Left lung (tissue), 10 donors: Measurements from ENCODE around the gene VEPH1. TPM values are rescaled to one million over a fixed set of nuclear protein-coding genes. Genes with fewer than 3 reads are reported as not detected.

Experiments used
- ATAC-seq: fragments of 200-7000 bp; cut with Tn5 transposase; one replicate; pipeline ENCODE4 v1.9.1; 2020; ENCODE audit warnings: moderate library complexity
- DNase-seq, 4 donors: peaks; one replicate each; pipeline ENCODE4 v3.0.0-alpha.2; 2013 to 2020
- H3K27ac ChIP-seq, 2 donors: fragments of 200-600 bp; sonication (generic) in 1 of 2; one replicate each; pipeline versions ENCODE4 v1.5.0 to v1.8.0; 2020 to 2021
- H3K27me3 ChIP-seq, 2 donors: fragments of 200-600 bp; sonication (generic) in 1 of 2; one replicate each; pipeline versions ENCODE4 v1.5.0 to v1.8.0; 2020 to 2021
- H3K36me3 ChIP-seq, 2 donors: fragments of 200-600 bp; sonication (generic) in 1 of 2; one replicate each; pipeline versions ENCODE4 v1.5.0 to v1.8.0; 2020 to 2021
- H3K4me1 ChIP-seq, 2 donors: fragments of 200-600 bp; one replicate each; pipeline ENCODE4 v1.8.0; 2021
- H3K4me3 ChIP-seq, 2 donors: fragments of 200-600 bp; sonication (generic) in 1 of 2; one replicate each; pipeline versions ENCODE4 v1.5.0 to v1.8.0; 2020 to 2021; ENCODE audit warnings: mild to moderate bottlenecking in 1 of 2
- H3K9me3 ChIP-seq, 2 donors: fragments of 200-600 bp; sonication (generic) in 1 of 2; one replicate each; pipeline versions ENCODE4 v1.5.0 to v1.8.0; 2020 to 2021
- intact Hi-C, 2 donors: fragments of 100-400 bp; cut with DNase I; formaldehyde crosslinking; loops; one replicate each; pipeline versions ENCODE4 v1.11.2 to v1.14.2; 2022
- polyA plus RNA-seq, 6 donors: library from polyadenylated mRNA; unstranded; fragments of 120-200 nt; gene quantifications; one replicate each; pipeline ENCODE4 v1.2.1, GENCODE V29; 2013; ENCODE audit not compliant: insufficient read length in 6 of 6
- total RNA-seq, 2 donors: library from RNA; stranded (reverse); fragmentation: NEBNext Ultra II Directional; extraction: Animal tissue kit (Norgen Biotek cat#: 25700); gene quantifications; one replicate each; pipeline ENCODE4 v1.2.1, GENCODE V29; 2021
- TF ChIP-seq, protein P1 (sequence below), 2 donors: fragments of 200-600 bp; sonication (generic) in 1 of 2; IDR thresholded peaks; one replicate each; pipeline versions ENCODE4 v1.5.0 to v1.8.0; 2021; ENCODE audit warnings: antibody characterized with exemption in 2 of 2
- donor health status: DM: no; HTN: yes; CAD: no.
- donor health status: DM: no; HTN: no; CAD: no.

Gene VEPH1
- total and polyA plus RNA-seq, 8 donors = 30.4 to 143 (median 42.6) TPM

DNA sequence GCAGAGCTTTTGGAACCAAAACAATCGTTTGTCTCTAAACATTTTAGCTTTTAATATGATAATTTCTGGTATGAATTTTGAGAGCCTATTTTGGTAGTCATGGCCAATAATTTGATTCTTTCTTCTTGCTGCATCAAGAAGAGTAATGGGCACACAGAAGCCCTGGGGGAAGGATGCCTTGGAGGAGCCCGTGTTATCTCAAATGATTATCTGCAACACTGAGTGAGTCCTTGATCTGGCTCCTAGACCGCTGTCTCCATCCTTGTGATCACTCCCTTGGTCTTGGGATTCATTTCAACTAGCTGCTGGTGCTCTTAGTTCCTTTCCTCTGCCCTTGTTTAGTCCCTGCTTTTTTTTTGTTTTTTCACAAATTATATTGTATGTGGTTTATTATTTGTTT is 265.3 kb downstream of the VEPH1 start:
- no peaks in the 10 kb centered on the region for H3K36me3 ChIP-seq
- H3K4me1 ChIP-seq = peaks cover 0 to 15% of the 10 kb centered on the region in 2 donors
- ATAC-seq (no peak), DNase-seq (no peak)
- intact Hi-C loops = no loop called here
- no peaks in the 10 kb centered on the region for H3K27me3 ChIP-seq
- H3K27ac ChIP-seq = no peak overlapping the region
- H3K9me3 ChIP-seq = no peaks in the 10 kb centered on the region
- TF ChIP-seq, protein P1, sequence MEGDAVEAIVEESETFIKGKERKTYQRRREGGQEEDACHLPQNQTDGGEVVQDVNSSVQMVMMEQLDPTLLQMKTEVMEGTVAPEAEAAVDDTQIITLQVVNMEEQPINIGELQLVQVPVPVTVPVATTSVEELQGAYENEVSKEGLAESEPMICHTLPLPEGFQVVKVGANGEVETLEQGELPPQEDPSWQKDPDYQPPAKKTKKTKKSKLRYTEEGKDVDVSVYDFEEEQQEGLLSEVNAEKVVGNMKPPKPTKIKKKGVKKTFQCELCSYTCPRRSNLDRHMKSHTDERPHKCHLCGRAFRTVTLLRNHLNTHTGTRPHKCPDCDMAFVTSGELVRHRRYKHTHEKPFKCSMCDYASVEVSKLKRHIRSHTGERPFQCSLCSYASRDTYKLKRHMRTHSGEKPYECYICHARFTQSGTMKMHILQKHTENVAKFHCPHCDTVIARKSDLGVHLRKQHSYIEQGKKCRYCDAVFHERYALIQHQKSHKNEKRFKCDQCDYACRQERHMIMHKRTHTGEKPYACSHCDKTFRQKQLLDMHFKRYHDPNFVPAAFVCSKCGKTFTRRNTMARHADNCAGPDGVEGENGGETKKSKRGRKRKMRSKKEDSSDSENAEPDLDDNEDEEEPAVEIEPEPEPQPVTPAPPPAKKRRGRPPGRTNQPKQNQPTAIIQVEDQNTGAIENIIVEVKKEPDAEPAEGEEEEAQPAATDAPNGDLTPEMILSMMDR (IDR thresholded peaks at IDR 0.05) = no peak
- no peak overlapping the region for H3K4me3 ChIP-seq

DNA sequence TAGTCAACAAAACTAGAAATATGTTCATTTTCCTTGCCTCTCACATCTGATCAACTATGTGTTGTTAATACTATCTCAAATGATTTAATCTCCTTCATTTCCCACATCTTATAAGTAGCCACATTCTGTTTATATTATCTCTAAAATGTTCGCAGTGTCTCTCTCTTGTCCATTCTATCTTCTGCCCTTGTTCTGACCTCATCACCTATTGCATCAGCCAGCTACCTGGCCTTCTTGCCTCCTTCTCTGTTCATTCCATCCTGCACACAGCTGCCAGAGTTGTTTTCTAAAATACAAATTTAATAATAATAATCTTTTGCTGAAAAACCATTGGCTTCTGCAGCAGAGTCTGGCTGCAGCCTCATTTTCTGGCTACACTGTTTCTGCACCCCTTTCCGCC is 267.9 kb downstream of the VEPH1 start:
- Histone ChIP-seq H3K4me3 (no peak overlapping the region), H3K27me3 (no peaks in the 10 kb centered on the region), H3K36me3 (no peaks in the 10 kb centered on the region), H3K9me3 (no peaks in the 10 kb centered on the region), H3K4me1 (peaks cover 0 to 12% of the 10 kb centered on the region in 2 donors), H3K27ac (no peak overlapping the region)
- no peak for DNase-seq
- TF ChIP-seq, protein P1 (IDR thresholded peaks at IDR 0.05) = no peak
- ATAC-seq = no peak
- intact Hi-C loops = no loop called here

GRCh38 chr3:157233923-157234322 is 269.3 kb downstream of the VEPH1 start:
- no peak overlapping the region for H3K27ac ChIP-seq
- intact Hi-C loops = no loop called here
- no peak overlapping the region for H3K4me3 ChIP-seq
- TF ChIP-seq, protein P1 (IDR thresholded peaks at IDR 0.05) = no peak
- H3K4me1 ChIP-seq = no peaks in the 10 kb centered on the region
- H3K36me3 ChIP-seq = no peaks in the 10 kb centered on the region
- ATAC-seq (no peak), DNase-seq (no peak)
- H3K27me3 ChIP-seq = no peaks in the 10 kb centered on the region
- no peaks in the 10 kb centered on the region for H3K9me3 ChIP-seq

DNA sequence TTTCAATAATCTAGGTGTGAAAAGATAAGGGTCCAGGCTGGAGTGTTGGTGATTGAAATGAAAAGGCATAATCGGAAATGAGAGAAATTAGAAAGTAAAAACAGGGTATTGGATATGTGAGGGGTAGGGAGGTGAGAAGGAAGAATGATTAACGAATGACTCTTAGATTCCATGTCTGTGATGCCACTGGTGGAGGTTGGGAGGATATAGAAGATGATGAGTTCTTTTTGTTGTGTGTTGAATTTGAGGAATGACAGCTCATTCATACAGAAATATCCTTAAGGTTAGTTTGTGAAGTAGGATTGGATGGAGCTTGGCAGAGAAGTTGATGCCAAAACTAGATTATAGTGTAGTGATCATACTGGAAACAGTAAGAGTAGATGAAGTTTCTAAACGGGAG is 271.1 kb downstream of the VEPH1 start:
- DNase-seq (no peak), ATAC-seq (no peak)
- Histone ChIP-seq H3K9me3 (no peaks in the 10 kb centered on the region), H3K36me3 (no peaks in the 10 kb centered on the region), H3K4me1 (no peaks in the 10 kb centered on the region), H3K4me3 (no peak overlapping the region), H3K27me3 (no peaks in the 10 kb centered on the region), H3K27ac (no peak overlapping the region)
- intact Hi-C loops = no loop called here
- TF ChIP-seq, protein P1 (IDR thresholded peaks at IDR 0.05) = no peak

GRCh38 chr3:157231071-157231470 is 272.1 kb downstream of the VEPH1 start:
- TF ChIP-seq, protein P1 (IDR thresholded peaks at IDR 0.05) = no peak
- no peak for ATAC-seq
- Histone ChIP-seq H3K27ac (no peak overlapping the region), H3K27me3 (no peaks in the 10 kb centered on the region), H3K9me3 (no peaks in the 10 kb centered on the region), H3K36me3 (no peaks in the 10 kb centered on the region), H3K4me1 (no peaks in the 10 kb centered on the region), H3K4me3 (no peak overlapping the region)
- no peak for DNase-seq
- intact Hi-C loops = no loop called here
